GM19240 (cell line): ENCODE measurements around the gene UCKL1.

ENCODE experiments used
- DNase-seq: peaks from one replicate; pipeline ENCODE4 v3.0.0; 2011; ENCODE audit warnings: low spot score; ENCODE audit not compliant: insufficient read length

UCKL1 gene

DNA sequence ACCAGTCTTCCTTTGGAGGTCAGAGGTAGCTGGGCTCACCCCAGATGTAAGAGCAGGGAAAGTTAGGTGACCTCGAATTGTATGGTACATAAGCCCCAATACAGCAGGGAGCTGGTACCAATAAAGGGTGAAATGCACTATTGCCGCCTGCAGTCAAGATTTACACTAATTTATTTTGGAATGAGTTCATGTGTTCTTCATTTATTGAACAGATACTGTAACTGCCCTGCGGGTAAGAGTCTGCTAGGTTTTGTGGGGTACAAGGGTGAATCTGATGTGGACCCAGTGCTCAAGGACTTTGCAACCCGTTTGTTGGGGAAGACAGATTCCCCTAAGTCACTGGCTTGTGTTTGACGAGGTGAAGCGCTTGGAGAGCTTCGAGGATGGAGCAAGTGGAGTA is 63.8 kb downstream of the UCKL1 start:
- no peak for DNase-seq

GRCh38 chr20:63891061-63892002 is 64.9 kb downstream of the UCKL1 start:
- DNase-seq = no peak

- no peak for DNase-seq
These were observed 65.6 kb downstream of the UCKL1 start for GRCh38 chr20:63890616-63891015.

DNA sequence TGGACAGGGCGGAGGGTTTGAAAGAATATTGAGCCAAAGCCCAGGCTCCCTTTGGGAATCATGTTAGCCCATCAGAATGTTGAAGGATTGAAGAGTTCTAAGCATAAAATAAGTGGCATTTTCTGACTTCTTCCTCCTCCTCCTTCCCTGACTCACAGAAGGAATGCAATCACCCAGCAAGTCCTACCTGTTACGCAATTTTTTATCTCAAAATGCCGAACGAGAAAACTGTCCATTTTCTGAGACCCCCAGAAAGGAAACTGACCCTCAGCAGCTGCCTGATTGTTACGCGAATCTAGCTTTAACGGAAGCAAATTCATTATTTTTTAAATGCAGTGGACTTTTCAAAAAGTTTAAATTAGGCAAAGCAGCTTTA is 66.0 kb downstream of the UCKL1 start:
- no peak for DNase-seq
